ENCODE data around the gene SLC9A5. TPM values are rescaled to one million over a fixed set of nuclear protein-coding genes. Genes with fewer than 3 reads are reported as not detected.

The SLC9A5 gene
- total and polyA plus RNA-seq, 2 experiments from 2014 or later: 4.5 to 5.4 TPM

GRCh38 chr16:67202956-67203493 is 45.8 kb upstream of the SLC9A5 start:
- no peaks in the 10 kb centered on the region for H3K79me2 ChIP-seq (replicated peaks; ENCODE audit: insufficient read depth)
- Mint-ChIP-seq H3K9me3 (no peaks in the 10 kb centered on the region), H3K27me3 (ENCODE audit: insufficient read depth, low read depth, poor library complexity) (peaks cover 15% of the 10 kb centered on the region), H3K4me1 (peaks cover 11% of the 10 kb centered on the region), H3K36me3 (ENCODE audit: low read depth) (peaks cover 10% of the 10 kb centered on the region; the same call in 2 of the 3 replicates), H3K27ac (no peak overlapping the region), H3K4me3 (no peak overlapping the region)
- ATAC-seq (no peak), DNase-seq (ENCODE audit: low spot score) (no peak)
- H3K27me3 ChIP-seq (ENCODE audit: insufficient read depth): no peaks in the 10 kb centered on the region
- H3K9me2 ChIP-seq (ENCODE audit: insufficient read depth): no peaks in the 10 kb centered on the region
- H4K20me1 ChIP-seq (replicated peaks; ENCODE audit: insufficient read depth): no peaks in the 10 kb centered on the region; the same call in 1 of the 2 replicates
- peaks cover 7% of the 10 kb centered on the region; the same call in 1 of the 2 replicates for H3F3A ChIP-seq (replicated peaks; ENCODE audit: low read depth)
- peaks cover 9% of the 10 kb centered on the region for H3K4me1 ChIP-seq (ENCODE audit: insufficient read depth)
- no peak overlapping the region for H3K4me3 ChIP-seq
- H3K27ac ChIP-seq (ENCODE audit: low read depth): no peak overlapping the region
- no peaks in the 10 kb centered on the region for H3K36me3 ChIP-seq (ENCODE audit: insufficient read depth)
- no peak overlapping the region for H3K4me2 ChIP-seq
- TF ChIP-seq CTCF (conservative IDR thresholded peaks at IDR 0.05; ENCODE audit: low read depth in 2 of 2) (no peak), ZNF462 (CRISPR knock-in tag; IDR thresholded peaks at IDR 0.05) (no peak), EZH2phosphoT487 (IDR thresholded peaks at IDR 0.05; ENCODE audit: unreplicated experiment) (no peak), JUNB (IDR thresholded peaks at IDR 0.05; ENCODE audit: unreplicated experiment) (no peak), ETS1 (IDR thresholded peaks at IDR 0.05) (no peak), POLR2AphosphoS5 (IDR thresholded peaks at IDR 0.05; ENCODE audit: low read depth) (no peak), REST (IDR thresholded peaks at IDR 0.05; ENCODE audit: unreplicated experiment) (no peak), ZNF331 (CRISPR knock-in tag; IDR thresholded peaks at IDR 0.05; ENCODE audit: low read depth) (no peak), STAT1 (IDR thresholded peaks at IDR 0.05; ENCODE audit: unreplicated experiment) (no peak), CREB1 (CRISPR knock-in tag; IDR thresholded peaks at IDR 0.05; ENCODE audit: low read depth) (no peak), ZNF114 (CRISPR knock-in tag; IDR thresholded peaks at IDR 0.05) (no peak), NANOG (IDR thresholded peaks at IDR 0.05; ENCODE audit: borderline replicate concordance) (no peak)
- H2AFZ ChIP-seq: no peak overlapping the region
